GM18499 (cell line): ENCODE results near the gene CASZ1.

ENCODE experiments used
- ATAC-seq: cut with Tn5 transposase; IDR thresholded peaks from one replicate; pipeline ENCODE4 v1.9.1; 2021; ENCODE audit warnings: moderate number of reproducible peaks; ENCODE audit not compliant: insufficient read depth, unreplicated experiment

Gene CASZ1

GRCh38 chr1:10617931-10618885, 178.2 kb downstream of the CASZ1 start:
- ATAC-seq: no peak

DNA sequence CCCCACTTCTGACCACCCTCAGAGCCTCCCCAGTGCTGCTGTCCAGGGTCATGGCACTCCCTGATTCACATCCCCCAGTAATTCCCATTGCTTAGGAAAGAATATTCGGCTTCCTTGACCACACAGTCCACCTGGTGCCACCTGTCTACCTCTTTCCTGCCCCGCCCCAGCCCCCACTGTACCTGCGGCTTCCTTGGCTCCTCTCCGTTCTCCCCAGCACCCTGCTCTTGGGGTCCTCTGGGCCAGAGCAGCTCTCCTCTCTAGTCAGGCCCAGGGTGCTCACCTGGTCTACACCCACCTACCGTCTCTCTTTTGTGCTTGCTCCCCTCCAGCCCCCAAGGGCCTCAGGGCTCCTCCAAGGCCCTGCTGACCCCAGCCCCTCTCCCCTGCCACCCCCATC, 179.1 kb downstream of the CASZ1 start:
- no peak for ATAC-seq

- ATAC-seq: no peak
These were observed 179.8 kb downstream of the CASZ1 start for GRCh38 chr1:10616696-10617095.

GRCh38 chr1:10615932-10616671, 180.3 kb downstream of the CASZ1 start:
- no peak for ATAC-seq

- ATAC-seq: no peak
These were observed 181.1 kb downstream of the CASZ1 start for GRCh38 chr1:10615332-10615731.

GRCh38 chr1:10614377-10615225, 181.8 kb downstream of the CASZ1 start:
- no peak for ATAC-seq

- no peak for ATAC-seq
These were observed 182.6 kb downstream of the CASZ1 start for GRCh38 chr1:10613861-10614260.

DNA sequence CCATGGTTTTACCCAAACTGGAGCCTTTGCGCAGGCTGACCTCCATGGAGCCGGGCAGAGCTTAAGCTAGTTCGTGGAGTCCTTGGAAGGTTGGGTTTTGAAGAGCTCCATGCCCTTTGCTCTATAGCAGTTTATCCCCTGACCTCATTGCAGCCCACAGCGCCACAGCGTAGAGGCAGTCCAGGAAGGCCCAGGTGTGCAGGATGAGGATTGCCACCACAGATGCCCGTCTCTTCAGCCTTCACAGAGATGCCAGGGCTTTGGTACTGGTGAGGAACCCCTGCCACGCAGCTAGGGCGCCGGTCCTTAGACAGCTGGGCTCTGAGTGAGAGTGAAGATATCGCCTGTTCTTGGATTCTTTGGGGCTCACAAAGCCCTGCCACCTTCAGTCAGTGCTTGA, 183.1 kb downstream of the CASZ1 start:
- ATAC-seq: no peak

GRCh38 chr1:10612436-10613160, 183.8 kb downstream of the CASZ1 start:
- no peak for ATAC-seq

DNA sequence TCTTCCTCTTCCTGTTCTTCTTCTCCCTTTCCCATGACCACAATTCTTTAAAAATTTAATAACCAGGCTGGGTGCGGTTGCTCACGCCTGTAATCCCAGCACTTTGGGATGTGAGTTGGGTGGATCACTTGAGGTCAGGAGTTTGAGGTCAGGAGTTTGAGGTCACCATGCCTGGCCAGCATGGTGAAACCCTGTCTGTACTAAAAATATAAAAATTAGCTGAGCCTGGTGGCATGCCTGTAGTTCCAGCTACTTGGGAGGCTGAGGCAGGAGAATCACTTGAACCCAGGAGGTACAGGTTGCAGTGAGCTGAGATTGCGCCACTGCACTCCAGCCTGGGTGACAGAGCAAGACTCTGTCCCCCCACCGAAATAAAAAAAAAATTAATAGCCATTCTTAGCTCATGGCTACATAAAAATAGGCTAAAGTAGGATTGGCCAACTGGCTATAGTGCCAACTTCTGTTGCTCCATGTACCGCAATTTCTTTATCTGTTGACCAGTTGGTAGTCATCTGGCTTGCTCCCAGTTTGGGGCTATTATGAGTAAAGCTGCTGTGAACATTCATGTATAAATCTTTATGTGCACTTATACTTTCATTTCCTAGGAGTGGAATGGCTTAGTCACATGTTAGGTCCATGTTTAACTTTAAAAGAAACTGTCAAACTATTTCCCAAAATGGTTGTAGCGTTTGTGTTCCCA, 185.4 kb downstream of the CASZ1 start:
- no peak for ATAC-seq

GRCh38 chr1:10608690-10609089, 187.8 kb downstream of the CASZ1 start:
- ATAC-seq: no peak

DNA sequence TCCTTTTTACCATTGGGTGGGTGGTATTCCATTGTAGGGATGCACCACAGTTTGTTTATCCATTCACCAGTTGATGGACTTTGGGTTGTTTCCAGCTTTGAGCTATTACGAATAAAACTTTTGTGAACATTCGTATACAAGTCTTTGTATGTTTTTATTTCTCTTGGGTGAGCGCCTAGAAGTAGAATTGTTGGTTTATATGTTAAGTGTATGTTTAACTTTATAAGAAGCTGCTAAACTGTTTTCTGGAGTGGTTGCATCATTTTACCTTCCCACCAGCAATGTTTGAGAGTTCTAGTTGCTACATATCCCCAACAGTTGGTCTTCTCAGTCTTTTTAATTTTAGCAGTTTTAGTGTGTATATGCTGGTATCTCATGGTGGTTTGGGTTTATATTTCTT, 189.2 kb downstream of the CASZ1 start:
- no peak for ATAC-seq

DNA sequence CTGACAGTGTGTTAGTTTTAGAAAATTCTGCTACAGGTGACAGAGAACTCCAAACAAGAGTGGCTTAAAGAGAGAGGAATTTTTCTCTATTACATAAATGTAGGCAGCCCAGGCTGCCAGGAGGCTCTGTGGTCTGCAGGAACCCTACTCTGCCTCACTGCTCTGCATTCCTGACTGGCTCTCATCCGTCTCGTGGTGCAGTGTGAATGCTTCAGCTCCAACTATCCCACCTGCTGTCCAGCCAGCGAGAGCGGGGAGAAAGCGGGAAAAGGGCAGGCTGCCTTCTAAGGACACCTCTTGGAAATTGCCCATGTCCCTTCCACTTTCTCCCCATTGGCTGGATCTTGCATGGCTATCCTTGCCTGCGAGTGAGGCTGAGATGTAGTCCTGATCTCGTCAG, 190.4 kb downstream of the CASZ1 start:
- no peak for ATAC-seq

DNA sequence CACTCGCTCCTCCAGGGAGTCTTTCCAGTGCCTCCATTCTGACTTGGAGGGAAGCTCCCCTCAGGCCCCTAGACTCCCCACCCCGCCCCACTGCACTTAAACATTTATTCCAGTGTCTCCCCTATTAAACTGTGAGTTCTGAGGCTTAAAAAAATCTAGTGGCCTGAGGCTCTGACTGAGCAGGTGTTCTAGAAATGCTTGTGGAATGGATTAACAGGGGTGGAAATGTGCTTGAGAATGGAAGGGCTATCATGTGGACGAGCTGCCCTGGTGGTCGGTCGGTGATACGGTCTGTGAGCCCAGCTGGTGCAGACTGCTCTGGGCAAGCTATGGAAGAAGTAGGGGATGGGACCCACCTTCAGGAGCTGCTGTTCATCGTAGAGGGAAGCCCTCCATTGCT, 191.5 kb downstream of the CASZ1 start:
- ATAC-seq: no peak

- no peak for ATAC-seq
These were observed 193.5 kb downstream of the CASZ1 start for GRCh38 chr1:10602936-10603335.

GRCh38 chr1:10601342-10602070, 194.9 kb downstream of the CASZ1 start:
- no peak for ATAC-seq

DNA sequence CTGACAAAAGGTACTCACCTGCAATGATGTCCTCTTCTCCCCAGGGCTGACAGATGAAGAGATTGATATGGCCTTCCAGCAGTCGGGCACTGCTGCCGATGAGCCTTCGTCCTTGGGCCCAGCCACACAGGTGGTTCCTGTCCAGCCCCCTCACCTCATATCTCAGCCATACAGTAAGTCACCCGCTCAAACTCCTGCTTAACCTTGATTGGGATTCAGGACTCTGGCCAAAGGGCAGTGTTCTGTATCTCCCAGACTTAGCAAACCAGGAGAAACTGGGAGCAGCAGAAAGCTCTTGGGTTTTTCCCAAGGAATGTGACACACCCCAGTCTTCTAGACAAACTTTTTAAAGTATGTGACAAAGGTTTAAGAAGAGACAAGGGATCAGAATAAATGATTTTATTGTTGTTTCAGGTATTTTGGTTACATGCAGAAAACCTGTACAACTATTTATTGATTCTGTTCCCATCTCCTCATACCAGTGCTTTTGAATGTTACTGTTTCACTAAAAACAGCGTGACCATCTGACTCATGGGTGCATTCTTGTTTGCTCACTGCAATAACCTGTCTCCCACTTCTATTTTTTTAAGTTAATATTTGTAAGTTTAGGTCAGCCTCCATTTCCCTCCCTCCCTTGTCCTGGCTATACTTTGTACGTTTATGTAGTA, 197.1 kb downstream of the CASZ1 start:
- no peak for ATAC-seq

GRCh38 chr1:10598389-10598702, 198.1 kb downstream of the CASZ1 start:
- no peak for ATAC-seq
